Kidney (tissue), 2 donors: ENCODE measurements around the gene PPP5C. TPM values are rescaled to one million over a fixed set of nuclear protein-coding genes. Genes with fewer than 3 reads are reported as not detected.

Source experiments
- polyA plus RNA-seq: library from polyadenylated mRNA; stranded (reverse); fragments of 350-450 nt; fragmentation: Illumina TruSeq; extraction: RNeasy Lipid Tissue Mini Kit (QIAGEN cat#74804); gene quantifications from one replicate; pipeline ENCODE4 v1.2.3, GENCODE V29; 2014; ENCODE audit warnings: low read depth, low replicate concordance; ENCODE audit not compliant: insufficient read depth
- total RNA-seq: library from RNA; stranded (reverse); fragmentation: NEBNext Ultra II Directional; extraction: Animal tissue kit (Norgen Biotek cat#: 25700); gene quantifications from one replicate; pipeline ENCODE4 v1.2.1, GENCODE V29; 2021
- donor health status: DM: yes; HTN: yes; CAD: no.

The PPP5C gene
- total and polyA plus RNA-seq, 2 donors from 2014 or later, result 54.3 to 63.7 TPM

Other genes with a start within 250 kb of the PPP5C start
- gene IGFL3, start 222.4 kb upstream of the PPP5C start, total RNA-seq, result not detected
- gene IGFL3, start 222.4 kb upstream of the PPP5C start, polyA plus RNA-seq, result not detected
- gene IGFL2, start 198.8 kb upstream of the PPP5C start, total RNA-seq, result not detected
- not detected for gene IGFL2, start 198.8 kb upstream of the PPP5C start, polyA plus RNA-seq
- gene IGFL1, start 117.3 kb upstream of the PPP5C start, total RNA-seq, result not detected
- gene IGFL1, start 117.3 kb upstream of the PPP5C start, polyA plus RNA-seq, result not detected
- 40.4 TPM for gene HIF3A, start 50.0 kb upstream of the PPP5C start, total RNA-seq
- 3.3 TPM for gene HIF3A, start 50.0 kb upstream of the PPP5C start, polyA plus RNA-seq
- gene CCDC8, start 66.5 kb downstream of the PPP5C start, total RNA-seq, result 18.9 TPM
- gene CCDC8, start 66.5 kb downstream of the PPP5C start, polyA plus RNA-seq, result 21.0 TPM
- 0.09 TPM for gene PNMA8C, start 81.8 kb downstream of the PPP5C start, total RNA-seq
- gene PNMA8C, start 81.8 kb downstream of the PPP5C start, polyA plus RNA-seq, result 0.09 TPM
- 16.2 TPM for gene PNMA8A, start 124.5 kb downstream of the PPP5C start, total RNA-seq
- 12.5 TPM for gene PNMA8A, start 124.5 kb downstream of the PPP5C start, polyA plus RNA-seq
- gene PNMA8B, start 148.8 kb downstream of the PPP5C start, total RNA-seq, result 1.3 TPM
- gene PNMA8B, start 148.8 kb downstream of the PPP5C start, polyA plus RNA-seq, result 0.67 TPM